Omental fat pad (tissue), 4 donors: ENCODE measurements around the gene SLC17A8. TPM values are rescaled to one million over a fixed set of nuclear protein-coding genes. Genes with fewer than 3 reads are reported as not detected.
"Not testable (repeated sequence)": the region's sequence is repeated elsewhere in the genome, so short reads cannot be mapped to it uniquely, and the experiment has no call there.

Source experiments
- ATAC-seq: fragments of 150-250 bp; one replicate; pipeline ENCODE4 v1.9.1; 2016; ENCODE audit warnings: mild to moderate bottlenecking, moderate library complexity; ENCODE audit not compliant: low FRiP score
- DNase-seq: peaks from one replicate; pipeline ENCODE4 v3.0.0-alpha.2; 2019; ENCODE audit warnings: low spot score
- CTCF ChIP-seq, 3 donors: fragments of 450-650 bp; IDR thresholded peaks; one replicate each; pipeline ENCODE4 v1.5.1; 2016 to 2017; ENCODE audit warnings: antibody characterized with exemption in 3 of 3, mild to moderate bottlenecking in 3 of 3, moderate library complexity in 2 of 3
- total RNA-seq, 4 donors: library from RNA; depleted of rRNA; stranded (reverse); fragments of >200 nt; gene quantifications; one replicate each; pipeline ENCODE4 v1.1.0, GENCODE V29; 2016

The SLC17A8 gene
- total RNA-seq, result not detected

DNA sequence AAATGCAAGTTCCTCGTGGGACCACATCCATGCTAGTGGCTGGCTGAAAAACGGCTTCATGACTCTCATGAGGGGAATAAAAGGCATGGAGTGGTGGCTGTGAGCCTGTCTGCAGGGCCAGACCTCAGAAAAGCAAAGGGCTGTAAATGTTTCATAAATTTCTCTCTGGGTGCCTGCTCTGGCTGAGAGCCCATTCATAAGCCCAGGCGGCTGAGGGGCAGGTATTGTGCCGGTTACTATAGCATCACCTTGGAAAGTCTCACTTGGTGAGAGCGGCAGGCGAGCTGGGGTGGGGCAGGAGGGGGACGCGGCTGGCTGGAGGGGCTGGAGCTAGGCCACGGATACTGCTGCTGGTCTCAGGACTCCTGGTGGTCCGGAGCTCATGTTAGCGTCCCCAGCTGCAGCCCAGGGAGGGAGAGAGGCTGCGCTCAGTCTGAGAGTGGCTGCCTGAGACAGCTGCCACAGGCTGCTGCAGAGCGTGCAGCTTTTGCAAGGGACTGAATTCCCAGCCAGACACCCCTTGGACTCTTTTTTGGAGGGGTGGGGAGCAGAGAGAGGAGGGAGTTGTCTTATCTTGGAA is at the start of gene SLC17A8:
Gene SLC17A8 (plus strand): TSS at position 431 of the 580 bp plus-strand sequence. CDS start 318 bp downstream, outside the sequence.
- no peak for TF ChIP-seq CTCF (IDR thresholded peaks at IDR 0.05)
- ATAC-seq (peak; percentile 35), DNase-seq (no peak)

- not testable (repeated sequence) for ATAC-seq, DNase-seq
These were observed 48.7 kb upstream of the SLC17A8 start for GRCh38 chr12:100308138-100308537.

- TF ChIP-seq CTCF (IDR thresholded peaks at IDR 0.05), result no peak
- no peak for ATAC-seq
- DNase-seq, result no peak
These were observed 45.6 kb upstream of the SLC17A8 start for GRCh38 chr12:100311317-100311716.

DNA sequence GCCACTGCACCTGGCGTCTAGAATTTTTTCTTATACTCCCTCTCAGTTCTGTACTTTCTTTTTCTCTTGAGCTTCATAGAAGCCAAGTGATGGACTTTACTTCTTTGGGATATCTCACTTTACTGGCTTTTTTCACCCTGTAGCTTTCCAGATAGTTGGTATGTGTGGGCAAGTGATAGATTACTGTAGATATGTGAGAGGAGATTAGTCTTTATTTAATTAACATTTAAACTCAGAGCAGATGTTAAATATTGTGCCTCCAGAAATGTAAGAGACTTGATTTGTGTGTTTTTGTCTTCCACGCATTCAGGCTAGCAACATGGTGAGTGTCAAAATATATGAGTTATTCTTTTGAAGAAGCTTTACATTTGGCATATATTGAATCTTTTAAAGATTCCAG is 39.5 kb upstream of the SLC17A8 start:
- ATAC-seq, result no peak
- no peak for DNase-seq
- TF ChIP-seq CTCF (IDR thresholded peaks at IDR 0.05), result no peak

- ATAC-seq, result no peak
- TF ChIP-seq CTCF (IDR thresholded peaks at IDR 0.05), result no peak
- DNase-seq, result no peak
These were observed 32.4 kb upstream of the SLC17A8 start for GRCh38 chr12:100324498-100324897.

DNA sequence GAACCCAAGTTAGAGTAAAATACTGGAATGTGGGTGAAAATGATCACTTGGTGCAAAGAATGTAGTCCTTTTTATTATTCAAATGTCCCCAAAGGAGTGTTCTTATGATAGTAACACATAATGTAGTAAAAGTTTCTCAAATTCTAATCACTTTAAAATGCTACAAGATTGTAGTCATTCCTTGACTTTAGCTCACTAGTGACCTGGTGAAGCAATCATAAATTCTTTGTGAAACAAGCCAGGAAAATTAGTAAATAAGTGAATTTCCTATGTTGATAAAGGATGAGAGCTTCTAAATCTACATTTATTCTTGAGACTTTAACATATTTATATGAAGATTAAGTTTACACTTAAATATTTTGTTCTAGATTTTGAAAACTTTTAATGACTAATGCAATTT is 30.7 kb upstream of the SLC17A8 start:
- ATAC-seq (no peak), DNase-seq (no peak)
- TF ChIP-seq CTCF (IDR thresholded peaks at IDR 0.05), result no peak

DNA sequence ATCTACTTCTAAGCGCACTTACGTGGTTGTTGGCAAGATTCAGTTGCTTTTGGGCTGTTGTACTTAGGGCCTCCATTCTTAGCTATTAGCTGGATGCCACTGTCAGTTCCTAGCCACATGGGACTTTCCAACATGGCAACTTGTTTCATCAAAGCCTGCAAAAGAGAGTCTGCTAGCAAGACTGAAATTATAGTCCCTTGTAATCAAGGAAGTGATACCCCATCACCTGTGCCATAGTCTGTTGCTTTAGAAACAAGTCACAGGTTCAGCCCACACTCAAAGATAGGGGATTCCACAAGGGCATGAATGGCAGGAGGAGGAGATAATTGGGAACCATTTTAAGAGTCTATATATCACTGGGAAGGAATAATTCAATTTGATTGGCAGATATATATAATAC is 27.1 kb upstream of the SLC17A8 start:
- ATAC-seq (no peak), DNase-seq (no peak)
- TF ChIP-seq CTCF (IDR thresholded peaks at IDR 0.05), result no peak
